Progenitor cell of endocrine pancreas (in vitro differentiated cells): ENCODE data around the gene LRCH3. TPM values are rescaled to one million over a fixed set of nuclear protein-coding genes. Genes with fewer than 3 reads are reported as not detected.
A peak's percentile ranks its signal among the peaks of the same experiment; 100 is the strongest.
"Not testable (repeated sequence)": the region's sequence is repeated elsewhere in the genome, so short reads cannot be mapped to it uniquely, and the experiment has no call there.

Source experiments
- DNase-seq: peaks from one replicate; pipeline ENCODE4 v3.0.0; 2021; ENCODE audit warnings: low spot score; ENCODE audit not compliant: unreplicated experiment
- H3K27ac Mint-ChIP-seq: 2 replicates; pipeline ENCODE4 v1.8.0; 2021; ENCODE audit warnings: mild to moderate bottlenecking, moderate library complexity, mixed read lengths
- H3K27me3 Mint-ChIP-seq: 2 replicates; pipeline ENCODE4 v1.8.0; 2021; ENCODE audit warnings: mixed read lengths
- H3K36me3 Mint-ChIP-seq: 2 replicates; pipeline ENCODE4 v1.8.0; 2022; ENCODE audit warnings: mixed read lengths; ENCODE audit not compliant: insufficient read depth
- H3K4me1 Mint-ChIP-seq: 2 replicates; pipeline ENCODE4 v1.8.0; 2021; ENCODE audit warnings: low read depth, mixed read lengths
- H3K4me3 Mint-ChIP-seq: 2 replicates; pipeline ENCODE4 v1.8.0; 2021; ENCODE audit warnings: low read depth, mild to moderate bottlenecking, moderate library complexity, mixed read lengths
- H3K9me3 Mint-ChIP-seq: 2 replicates; pipeline ENCODE4 v1.8.0; 2021; ENCODE audit warnings: low read depth, mixed read lengths
- CTCF ChIP-seq: fragments of 200-600 bp; sonication (generic); IDR thresholded peaks from one replicate; pipeline ENCODE4 v1.5.0; 2021; ENCODE audit warnings: antibody characterized with exemption, mild to moderate bottlenecking; ENCODE audit not compliant: unreplicated experiment
- total RNA-seq: library from RNA; stranded (reverse); gene quantifications from 2 replicates; pipeline ENCODE4 v1.2.1, GENCODE V29; 2021

LRCH3 gene
- total RNA-seq, 1 donor from 2014 or later = 73.3 TPM

GRCh38 chr3:197913641-197914380 lies 122.8 kb downstream of the LRCH3 start:
- Mint-ChIP-seq H3K4me3 (no peak overlapping the region), H3K27me3 (no peaks in the 10 kb centered on the region), H3K36me3 (no peaks in the 10 kb centered on the region), H3K27ac (no peak overlapping the region), H3K4me1 (no peaks in the 10 kb centered on the region), H3K9me3 (no peaks in the 10 kb centered on the region)
- DNase-seq = no peak
- no peak for TF ChIP-seq CTCF

GRCh38 chr3:197921429-197922275 lies 130.6 kb downstream of the LRCH3 start:
- not testable (repeated sequence) for H3K9me3 Mint-ChIP-seq, DNase-seq, H3K4me1 Mint-ChIP-seq, H3K27ac Mint-ChIP-seq, H3K4me3 Mint-ChIP-seq, H3K27me3 Mint-ChIP-seq
- peaks cover 11% of the 10 kb centered on the region for H3K36me3 Mint-ChIP-seq

GRCh38 chr3:197926418-197926817 lies 135.4 kb downstream of the LRCH3 start:
- Mint-ChIP-seq H3K4me3 (no peak overlapping the region), H3K4me1 (no peaks in the 10 kb centered on the region), H3K27me3 (no peaks in the 10 kb centered on the region), H3K9me3 (no peaks in the 10 kb centered on the region), H3K36me3 (peaks cover 17% of the 10 kb centered on the region), H3K27ac (no peak overlapping the region)
- peak; percentile 28 for TF ChIP-seq CTCF
- DNase-seq = no peak

- H3K27me3 Mint-ChIP-seq, DNase-seq, H3K4me3 Mint-ChIP-seq, H3K4me1 Mint-ChIP-seq, H3K27ac Mint-ChIP-seq, H3K9me3 Mint-ChIP-seq: not testable (repeated sequence)
- H3K36me3 Mint-ChIP-seq = peaks cover 13% of the 10 kb centered on the region
Measured at GRCh38 chr3:197927578-197927977, 136.5 kb downstream of the LRCH3 start.

- Mint-ChIP-seq H3K4me3 (no peak overlapping the region), H3K27ac (no peak overlapping the region), H3K27me3 (no peaks in the 10 kb centered on the region)
Measured at GRCh38 chr3:197936819-197937384, 145.8 kb downstream of the LRCH3 start.

More at GRCh38 chr3:197936819-197937384, 145.8 kb downstream of the LRCH3 start:
- Mint-ChIP-seq H3K9me3 (no peaks in the 10 kb centered on the region), H3K4me1 (no peaks in the 10 kb centered on the region), H3K36me3 (no peaks in the 10 kb centered on the region)
- no peak for DNase-seq
- TF ChIP-seq CTCF = no peak

Other genes starting within 250 kb of the LRCH3 start
- 41.9 and 42.8 TPM in 2 replicates for gene BDH1, start 235.3 kb upstream of the LRCH3 start, total RNA-seq
- gene RUBCN, start 54.4 kb upstream of the LRCH3 start, total RNA-seq = 29.0 and 30.4 TPM in 2 replicates
- gene FYTTD1, start 41.4 kb upstream of the LRCH3 start, total RNA-seq = 42.3 and 50.8 TPM in 2 replicates
- gene RPL35A, start 158.9 kb downstream of the LRCH3 start, total RNA-seq = 1,132 and 1,216 TPM in 2 replicates
- 8.0 and 14.4 TPM in 2 replicates for gene LMLN, start 169.0 kb downstream of the LRCH3 start, total RNA-seq